Endothelial cell of umbilical vein (primary cell): ENCODE data around the gene KRTAP10-2.

Experiments used
- EZH2 ChIP-seq: IDR thresholded peaks from 2 replicates; pipeline ENCODE4 v1.6.1; 2012; ENCODE audit warnings: borderline replicate concordance, low read depth, mild to moderate bottlenecking, moderate library complexity, low read length, inconsistent platforms; ENCODE audit not compliant: severe bottlenecking
- POLR2A ChIP-seq: IDR thresholded peaks from 2 replicates; pipeline ENCODE4 v1.6.1; 2012; ENCODE audit warnings: low read depth, mild to moderate bottlenecking, control low read depth, low read length
- POLR2AphosphoS5 ChIP-seq: IDR thresholded peaks from 2 replicates; pipeline ENCODE4 v1.6.1; 2012; ENCODE audit warnings: low read depth, mild to moderate bottlenecking, control low read depth, low read length, moderate library complexity; ENCODE audit not compliant: insufficient read depth
- TF ChIP-seq, protein P1 (sequence below), 2 donors: IDR thresholded peaks; 1 replicate in 1 of 2; 2 replicates in 1 of 2; pipeline ENCODE4 v1.5.1; 2011; ENCODE audit warnings: low read length in 2 of 2, mild to moderate bottlenecking in 2 of 2, moderate library complexity in 2 of 2, control low read depth in 1 of 2, inconsistent platforms in 1 of 2, low read depth in 1 of 2; ENCODE audit not compliant: insufficient read depth in 1 of 2; ENCODE audit errors: extremely low read depth in 1 of 2
- TF ChIP-seq, protein P2 (sequence below): IDR thresholded peaks from 2 replicates; pipeline ENCODE4 v1.6.1; 2011; ENCODE audit not compliant: insufficient read depth, insufficient read length

DNA sequence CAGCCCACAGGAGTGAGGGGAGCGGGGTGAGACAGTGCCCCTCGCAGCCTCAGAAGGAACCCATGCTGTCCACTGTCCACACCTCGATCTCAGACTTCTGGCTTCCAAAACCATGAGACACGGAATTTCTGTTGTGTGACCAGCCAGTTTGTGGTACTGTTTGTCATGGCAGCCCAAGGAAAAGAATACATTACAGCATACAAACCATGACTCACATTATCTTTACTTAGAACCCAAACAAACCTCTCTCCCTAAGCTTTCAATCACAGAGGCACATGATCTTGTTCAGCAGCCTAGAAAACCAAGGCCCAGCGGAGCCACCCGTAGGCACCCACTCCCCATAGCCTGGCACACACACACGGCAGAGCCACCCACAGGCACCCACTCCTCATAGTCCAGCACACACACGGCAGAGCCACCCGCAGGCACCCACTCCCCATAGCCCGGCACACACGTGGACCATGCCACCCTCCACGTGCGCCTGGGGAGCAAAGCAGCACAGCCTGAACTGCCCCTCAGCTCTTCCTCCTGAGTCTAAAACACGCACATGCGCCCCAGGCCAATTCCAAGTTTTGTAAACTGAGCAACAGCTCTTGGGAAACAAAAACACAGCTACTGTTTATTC is 21.8 kb upstream of the KRTAP10-2 start:
- TF ChIP-seq, protein P1, sequence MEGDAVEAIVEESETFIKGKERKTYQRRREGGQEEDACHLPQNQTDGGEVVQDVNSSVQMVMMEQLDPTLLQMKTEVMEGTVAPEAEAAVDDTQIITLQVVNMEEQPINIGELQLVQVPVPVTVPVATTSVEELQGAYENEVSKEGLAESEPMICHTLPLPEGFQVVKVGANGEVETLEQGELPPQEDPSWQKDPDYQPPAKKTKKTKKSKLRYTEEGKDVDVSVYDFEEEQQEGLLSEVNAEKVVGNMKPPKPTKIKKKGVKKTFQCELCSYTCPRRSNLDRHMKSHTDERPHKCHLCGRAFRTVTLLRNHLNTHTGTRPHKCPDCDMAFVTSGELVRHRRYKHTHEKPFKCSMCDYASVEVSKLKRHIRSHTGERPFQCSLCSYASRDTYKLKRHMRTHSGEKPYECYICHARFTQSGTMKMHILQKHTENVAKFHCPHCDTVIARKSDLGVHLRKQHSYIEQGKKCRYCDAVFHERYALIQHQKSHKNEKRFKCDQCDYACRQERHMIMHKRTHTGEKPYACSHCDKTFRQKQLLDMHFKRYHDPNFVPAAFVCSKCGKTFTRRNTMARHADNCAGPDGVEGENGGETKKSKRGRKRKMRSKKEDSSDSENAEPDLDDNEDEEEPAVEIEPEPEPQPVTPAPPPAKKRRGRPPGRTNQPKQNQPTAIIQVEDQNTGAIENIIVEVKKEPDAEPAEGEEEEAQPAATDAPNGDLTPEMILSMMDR (IDR thresholded peaks at IDR 0.05; ENCODE audit: extremely low read depth in 1 of 2, insufficient read depth in 1 of 2, low read depth in 1 of 2, low read length in 2 of 2): no peak
- no peak for TF ChIP-seq POLR2A
- no peak for TF ChIP-seq EZH2
- TF ChIP-seq, protein P2, sequence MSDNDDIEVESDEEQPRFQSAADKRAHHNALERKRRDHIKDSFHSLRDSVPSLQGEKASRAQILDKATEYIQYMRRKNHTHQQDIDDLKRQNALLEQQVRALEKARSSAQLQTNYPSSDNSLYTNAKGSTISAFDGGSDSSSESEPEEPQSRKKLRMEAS: no peak
- TF ChIP-seq POLR2AphosphoS5: no peak
